IMR-90 (cell line): Measurements from ENCODE around the gene SOX8. TPM values are rescaled to one million over a fixed set of nuclear protein-coding genes. Genes with fewer than 3 reads are reported as not detected.

Experiments used
- ATAC-seq: fragments of 200-7000 bp; cut with Tn5 transposase; 2 replicates; pipeline ENCODE4 v1.9.1; 2020; ENCODE audit warnings: low read depth, mild to moderate bottlenecking, moderate library complexity
- BruUV-seq: library from RNA; stranded (reverse); fragments of 400-500 nt; replicated peaks from 2 replicates; lab custom pipeline; 2021; lab: Mats Ljungman, UMichigan
- CTCF ChIA-PET: fragments of 300-600 bp; formaldehyde crosslinking; extraction: SDS; loops from one replicate; lab custom pipeline; 2021; ENCODE audit warnings: antibody characterized with exemption; lab: Yijun Ruan, JAX
- POLR2A ChIA-PET: fragments of 300-600 bp; sonication (Branson Sonifier 250); formaldehyde crosslinking; loops from one replicate; lab custom pipeline; 2022; ENCODE audit warnings: antibody characterized with exemption; ENCODE audit not compliant: unreplicated experiment; lab: Charles Lee
- DNase-seq: peaks from one replicate; pipeline ENCODE4 v3.0.0; 2013
- H2AFZ ChIP-seq: replicated peaks from 2 replicates; pipeline ENCODE3; 2013; ENCODE audit warnings: low read length, mild to moderate bottlenecking; ENCODE audit not compliant: poor library complexity
- H2AK5ac ChIP-seq: 2 replicates; pipeline ENCODE4 v1.6.1; 2013; ENCODE audit warnings: low read depth, low read length, inconsistent platforms
- H2AK9ac ChIP-seq: replicated peaks from 2 replicates; pipeline ENCODE3; 2013; ENCODE audit warnings: mild to moderate bottlenecking, low read depth, low read length, moderate library complexity; ENCODE audit not compliant: poor library complexity
- H2BK120ac ChIP-seq: 2 replicates; pipeline ENCODE4 v1.6.1; 2013; ENCODE audit warnings: low read depth, low read length, inconsistent platforms
- H2BK15ac ChIP-seq: 3 replicates; pipeline ENCODE4 v1.6.1; 2013; ENCODE audit warnings: low read depth, low read length, inconsistent platforms
- H2BK20ac ChIP-seq: 2 replicates; pipeline ENCODE4 v1.6.1; 2013; ENCODE audit warnings: low read depth, mild to moderate bottlenecking, inconsistent platforms, low read length, moderate library complexity
- H2BK5ac ChIP-seq: 2 replicates; pipeline ENCODE4 v1.6.1; 2013; ENCODE audit warnings: mild to moderate bottlenecking, low read depth, low read length, inconsistent platforms; ENCODE audit not compliant: poor library complexity, severe bottlenecking
- H3K14ac ChIP-seq: replicated peaks from 2 replicates; pipeline ENCODE4 v1.6.1; 2013; ENCODE audit warnings: low read depth, low read length, inconsistent platforms
- H3K18ac ChIP-seq: 2 replicates; pipeline ENCODE4 v1.6.1; 2013; ENCODE audit warnings: low read depth, low read length, control low read depth
- H3K23ac ChIP-seq: 2 replicates; pipeline ENCODE4 v1.6.1; 2013; ENCODE audit warnings: low read depth, low read length, inconsistent platforms
- H3K27ac ChIP-seq: 2 replicates; pipeline ENCODE4 v1.5.1; 2013; ENCODE audit warnings: mild to moderate bottlenecking, control low read depth, low read length; ENCODE audit not compliant: insufficient read depth
- H3K27me3 ChIP-seq: 2 replicates; pipeline ENCODE4 v1.6.1; 2013; ENCODE audit warnings: low read length; ENCODE audit not compliant: control insufficient read depth, insufficient read depth
- H3K36me3 ChIP-seq: 2 replicates; pipeline ENCODE4 v1.6.1; 2013; ENCODE audit warnings: low read length, mixed read lengths; ENCODE audit not compliant: control insufficient read depth, insufficient read depth
- H3K4ac ChIP-seq: 2 replicates; pipeline ENCODE4 v1.6.1; 2013; ENCODE audit warnings: low read depth, low read length, inconsistent platforms
- H3K4me1 ChIP-seq: 2 replicates; pipeline ENCODE4 v1.6.1; 2013; ENCODE audit warnings: low read length, mixed read lengths; ENCODE audit not compliant: control insufficient read depth, insufficient read depth
- H3K4me2 ChIP-seq: 2 replicates; pipeline ENCODE4 v1.6.1; 2013; ENCODE audit warnings: low read depth, mild to moderate bottlenecking, control low read depth, low read length, moderate library complexity
- H3K4me3 ChIP-seq: 2 replicates; pipeline ENCODE4 v1.5.1; 2013; ENCODE audit warnings: low read depth, mild to moderate bottlenecking, control low read depth, low read length, moderate library complexity; ENCODE audit not compliant: insufficient read depth
- H3K56ac ChIP-seq: 2 replicates; pipeline ENCODE4 v1.6.1; 2013; ENCODE audit warnings: low read length, inconsistent platforms; ENCODE audit not compliant: insufficient read depth; ENCODE audit errors: extremely low read depth
- H3K79me1 ChIP-seq, 2 experiments: 2 replicates each; pipeline ENCODE4 v1.6.1; 2013; ENCODE audit warnings: low read length in 2 of 2, inconsistent platforms in 1 of 2, low read depth in 1 of 2
- H3K9ac ChIP-seq: 2 replicates; pipeline ENCODE4 v1.6.1; 2013; ENCODE audit warnings: low read depth, low read length, control low read depth
- H3K9me1 ChIP-seq: 2 replicates; pipeline ENCODE4 v1.6.1; 2013; ENCODE audit warnings: low read length, inconsistent platforms; ENCODE audit not compliant: insufficient read depth
- H3K9me3 ChIP-seq: 2 replicates; pipeline ENCODE4 v1.6.1; 2013; ENCODE audit warnings: low read length; ENCODE audit not compliant: control insufficient read depth, insufficient read depth
- H4K20me1 ChIP-seq: 2 replicates; pipeline ENCODE4 v1.6.1; 2013; ENCODE audit warnings: low read length, inconsistent platforms; ENCODE audit not compliant: insufficient read depth
- H4K5ac ChIP-seq: 2 replicates; pipeline ENCODE4 v1.6.1; 2013; ENCODE audit warnings: mild to moderate bottlenecking, low read depth, low read length, control low read depth
- H4K8ac ChIP-seq, 2 experiments: 2 replicates each; pipeline ENCODE4 v1.6.1; 2013; ENCODE audit warnings: low read depth in 2 of 2, low read length in 2 of 2, control low read depth in 1 of 2, inconsistent platforms in 1 of 2
- H4K91ac ChIP-seq: 2 replicates; pipeline ENCODE4 v1.6.1; 2013; ENCODE audit warnings: low read depth, low read length, inconsistent platforms; ENCODE audit not compliant: insufficient read depth
- ELK1 ChIP-seq: fragments of 150-350 bp; IDR thresholded peaks from 2 replicates; pipeline ENCODE4 v1.6.1; 2016; ENCODE audit warnings: low read depth, mild to moderate bottlenecking, low read length, moderate library complexity, borderline replicate concordance
- POLR2A ChIP-seq: IDR thresholded peaks from 2 replicates; pipeline ENCODE4 v1.6.1; 2012; ENCODE audit warnings: mild to moderate bottlenecking, low read depth, low read length
- RCOR1 ChIP-seq: IDR thresholded peaks from 2 replicates; pipeline ENCODE4 v1.6.1; 2012; ENCODE audit warnings: mild to moderate bottlenecking, low read length, improper control_type of control experiment; ENCODE audit not compliant: insufficient replicate concordance
- WGBS, 2 experiments: methylation state at CpG; one replicate each; pipeline versions ENCODE4 v1.1.5 to v1.1.7; 2013; ENCODE audit warnings: missing lambda C conversion rate in 2 of 2; ENCODE audit not compliant: insufficient read length in 1 of 2; ENCODE audit errors: extremely low coverage in 2 of 2; 5-methylcytosine and 5-hydroxymethylcytosine counted together
- dilution Hi-C: fragments of 300-500 bp; cut with HindIII; formaldehyde crosslinking; loops from one replicate; pipeline ENCODE4 v1.14.3; 2018; ENCODE audit warnings: low sequenced_read_pairs; ENCODE audit not compliant: unreplicated experiment
- in situ Hi-C: fragments of 300-500 bp; cut with MboI; formaldehyde crosslinking; loops from 3 replicates; pipeline ENCODE4 v1.14.3; 2019; ENCODE audit warnings: low sequenced_read_pairs, inconsistent platforms, mixed read lengths
- intact Hi-C: fragments of 100-400 bp; cut with micrococcal nuclease; formaldehyde crosslinking; loops from 2 replicates; pipeline ENCODE4 v1.10.0; 2022
- polyA plus RNA-seq, 3 experiments: library from polyadenylated mRNA; depleted of rRNA; stranded (reverse); fragments of >200 nt; gene quantifications; 2 replicates each; pipeline ENCODE4 v1.2.3, GENCODE V29; 2012; ENCODE audit warnings: low replicate concordance in 1 of 3
- total RNA-seq: library from RNA; depleted of rRNA; stranded (reverse); fragments of >200 nt; gene quantifications from 2 replicates; pipeline ENCODE4 v1.2.3, GENCODE V29; 2012

Gene SOX8
- total and polyA plus RNA-seq, 2 of the 4 experiments (the other 2 are of a cell fraction) = under 0.01 to 0.26 TPM

GRCh38 chr16:942436-943060 is 39.0 kb upstream of the SOX8 start:
- Histone ChIP-seq H3K4ac (no peak overlapping the region), H4K91ac (no peak overlapping the region), H3K4me3 (no peak overlapping the region), H3K79me1 (no peaks in the 10 kb centered on the region; a peak in 1 of 4 replicates), H4K8ac (no peak overlapping the region), H2AK9ac (no peak overlapping the region), H3K9me3 (peaks cover 7% of the 10 kb centered on the region), H2AFZ (no peak overlapping the region), H3K56ac (no peak overlapping the region), H3K4me2 (no peak overlapping the region), H2BK20ac (no peak overlapping the region), H2BK5ac (no peak overlapping the region), H3K9ac (no peak overlapping the region), H3K9me1 (no peaks in the 10 kb centered on the region), H3K18ac (no peak overlapping the region), H3K27ac (no peak overlapping the region), H2AK5ac (no peak overlapping the region), H3K23ac (no peak overlapping the region), H3K36me3 (no peaks in the 10 kb centered on the region), H3K27me3 (no peaks in the 10 kb centered on the region), H4K20me1 (peaks cover 4% of the 10 kb centered on the region; the same call in 1 of the 2 replicates), H4K5ac (no peak overlapping the region), H2BK15ac (no peak overlapping the region), H3K14ac (no peak overlapping the region), H2BK120ac (no peak overlapping the region), H3K4me1 (peaks cover 7% of the 10 kb centered on the region; the same call in 1 of the 2 replicates)
- no TSS peak for BruUV-seq
- intact Hi-C loops (loop anchor here (10.0 kb wide), 1 partner anchor 78 kb away; no protein-coding TSS in a partner anchor), in situ Hi-C loops (no loop called here), dilution Hi-C loops (no loop called here)
- ChIA-PET POLR2A (no interaction called here), CTCF (no interaction called here)
- ATAC-seq (no peak), DNase-seq (no peak)
- no peak for TF ChIP-seq POLR2A
- no peak for TF ChIP-seq ELK1
- no peak for TF ChIP-seq RCOR1
- 68% methylated on average over 3 of the region's 4 CpGs; no CpG with 5 or more reads in 1 of the 2 experiments for WGBS, 2 experiments
